ENCODE measurements around the gene C12orf42.

C12orf42 gene

DNA sequence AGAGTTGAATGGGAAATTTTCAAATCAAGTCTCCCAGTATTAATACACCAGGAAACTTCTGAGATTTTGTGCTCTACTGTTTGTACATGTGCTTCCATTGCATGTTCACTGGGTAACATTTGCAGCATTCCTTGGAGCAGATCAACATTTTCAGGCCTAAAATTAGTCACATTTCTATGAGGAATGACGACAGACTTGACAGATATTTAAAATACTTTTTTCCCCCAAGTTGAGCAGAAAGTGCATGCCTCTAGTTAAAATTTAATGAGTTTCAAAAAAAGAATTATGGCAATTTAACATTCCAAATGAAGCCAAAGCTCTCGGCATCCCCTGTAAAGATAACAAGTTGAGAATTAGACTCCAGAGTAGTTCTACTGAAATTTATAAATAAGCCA lies 72.3 kb downstream of the C12orf42 start:
- no peak overlapping the region for H3K27ac ChIP-seq (replicated peaks)
- H3K27me3 ChIP-seq (ENCODE audit: insufficient read depth, poor library complexity, severe bottlenecking): no peaks in the 10 kb centered on the region
- DNase-seq (ENCODE audit: low read depth in 1 of 2, low spot score in 1 of 2): no peak
- TF ChIP-seq GABPA (IDR thresholded peaks at IDR 0.05; ENCODE audit: low read depth) (no peak), POLR2AphosphoS5 (IDR thresholded peaks at IDR 0.05; ENCODE audit: low read depth) (no peak), SPI1 (IDR thresholded peaks at IDR 0.05; ENCODE audit: borderline replicate concordance, low read depth) (no peak)
- TF ChIP-seq, protein P1, sequence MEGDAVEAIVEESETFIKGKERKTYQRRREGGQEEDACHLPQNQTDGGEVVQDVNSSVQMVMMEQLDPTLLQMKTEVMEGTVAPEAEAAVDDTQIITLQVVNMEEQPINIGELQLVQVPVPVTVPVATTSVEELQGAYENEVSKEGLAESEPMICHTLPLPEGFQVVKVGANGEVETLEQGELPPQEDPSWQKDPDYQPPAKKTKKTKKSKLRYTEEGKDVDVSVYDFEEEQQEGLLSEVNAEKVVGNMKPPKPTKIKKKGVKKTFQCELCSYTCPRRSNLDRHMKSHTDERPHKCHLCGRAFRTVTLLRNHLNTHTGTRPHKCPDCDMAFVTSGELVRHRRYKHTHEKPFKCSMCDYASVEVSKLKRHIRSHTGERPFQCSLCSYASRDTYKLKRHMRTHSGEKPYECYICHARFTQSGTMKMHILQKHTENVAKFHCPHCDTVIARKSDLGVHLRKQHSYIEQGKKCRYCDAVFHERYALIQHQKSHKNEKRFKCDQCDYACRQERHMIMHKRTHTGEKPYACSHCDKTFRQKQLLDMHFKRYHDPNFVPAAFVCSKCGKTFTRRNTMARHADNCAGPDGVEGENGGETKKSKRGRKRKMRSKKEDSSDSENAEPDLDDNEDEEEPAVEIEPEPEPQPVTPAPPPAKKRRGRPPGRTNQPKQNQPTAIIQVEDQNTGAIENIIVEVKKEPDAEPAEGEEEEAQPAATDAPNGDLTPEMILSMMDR (IDR thresholded peaks at IDR 0.05; ENCODE audit: insufficient read depth, low read length): no peak
- TF ChIP-seq, protein P2, sequence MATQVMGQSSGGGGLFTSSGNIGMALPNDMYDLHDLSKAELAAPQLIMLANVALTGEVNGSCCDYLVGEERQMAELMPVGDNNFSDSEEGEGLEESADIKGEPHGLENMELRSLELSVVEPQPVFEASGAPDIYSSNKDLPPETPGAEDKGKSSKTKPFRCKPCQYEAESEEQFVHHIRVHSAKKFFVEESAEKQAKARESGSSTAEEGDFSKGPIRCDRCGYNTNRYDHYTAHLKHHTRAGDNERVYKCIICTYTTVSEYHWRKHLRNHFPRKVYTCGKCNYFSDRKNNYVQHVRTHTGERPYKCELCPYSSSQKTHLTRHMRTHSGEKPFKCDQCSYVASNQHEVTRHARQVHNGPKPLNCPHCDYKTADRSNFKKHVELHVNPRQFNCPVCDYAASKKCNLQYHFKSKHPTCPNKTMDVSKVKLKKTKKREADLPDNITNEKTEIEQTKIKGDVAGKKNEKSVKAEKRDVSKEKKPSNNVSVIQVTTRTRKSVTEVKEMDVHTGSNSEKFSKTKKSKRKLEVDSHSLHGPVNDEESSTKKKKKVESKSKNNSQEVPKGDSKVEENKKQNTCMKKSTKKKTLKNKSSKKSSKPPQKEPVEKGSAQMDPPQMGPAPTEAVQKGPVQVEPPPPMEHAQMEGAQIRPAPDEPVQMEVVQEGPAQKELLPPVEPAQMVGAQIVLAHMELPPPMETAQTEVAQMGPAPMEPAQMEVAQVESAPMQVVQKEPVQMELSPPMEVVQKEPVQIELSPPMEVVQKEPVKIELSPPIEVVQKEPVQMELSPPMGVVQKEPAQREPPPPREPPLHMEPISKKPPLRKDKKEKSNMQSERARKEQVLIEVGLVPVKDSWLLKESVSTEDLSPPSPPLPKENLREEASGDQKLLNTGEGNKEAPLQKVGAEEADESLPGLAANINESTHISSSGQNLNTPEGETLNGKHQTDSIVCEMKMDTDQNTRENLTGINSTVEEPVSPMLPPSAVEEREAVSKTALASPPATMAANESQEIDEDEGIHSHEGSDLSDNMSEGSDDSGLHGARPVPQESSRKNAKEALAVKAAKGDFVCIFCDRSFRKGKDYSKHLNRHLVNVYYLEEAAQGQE (IDR thresholded peaks at IDR 0.05; ENCODE audit: insufficient replicate concordance, low read depth): no peak
- H3K4me3 ChIP-seq (replicated peaks; ENCODE audit: insufficient read depth, low read length): no peak overlapping the region

- TF ChIP-seq POLR2AphosphoS5 (IDR thresholded peaks at IDR 0.05; ENCODE audit: low read depth): no peak
- no peak for TF ChIP-seq SPI1 (IDR thresholded peaks at IDR 0.05; ENCODE audit: borderline replicate concordance, low read depth)
- TF ChIP-seq, protein P1 (IDR thresholded peaks at IDR 0.05; ENCODE audit: insufficient read depth, low read length): no peak
- TF ChIP-seq GABPA (IDR thresholded peaks at IDR 0.05; ENCODE audit: low read depth): no peak
- TF ChIP-seq, protein P2 (IDR thresholded peaks at IDR 0.05; ENCODE audit: insufficient replicate concordance, low read depth): no peak
- H3K27ac ChIP-seq (replicated peaks): no peak overlapping the region
Observed at GRCh38 chr12:103422746-103423515, 72.8 kb downstream of the C12orf42 start.

DNA sequence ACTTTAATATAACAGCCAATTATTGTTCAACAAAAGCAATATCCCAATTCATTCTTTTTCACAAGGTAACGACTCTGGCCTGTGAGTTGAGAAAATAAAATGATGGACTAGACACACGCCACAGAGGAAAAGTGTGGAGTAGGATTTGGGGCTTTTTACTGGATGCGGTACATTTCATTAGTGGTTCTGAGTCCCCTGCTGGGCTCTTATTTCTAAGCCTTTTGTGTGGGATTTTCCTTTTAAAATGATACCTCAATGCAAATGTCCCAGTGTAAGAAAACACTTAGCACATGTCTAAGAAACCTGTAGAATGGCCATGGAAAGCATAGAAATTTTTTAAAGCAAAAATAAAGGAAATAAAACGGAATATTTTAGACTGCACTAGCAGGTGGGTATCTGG lies 73.4 kb downstream of the C12orf42 start:
- no peak for DNase-seq (ENCODE audit: low read depth in 1 of 2, low spot score in 1 of 2)
- no peak overlapping the region for H3K27ac ChIP-seq (replicated peaks)
- no peaks in the 10 kb centered on the region for H3K27me3 ChIP-seq (ENCODE audit: insufficient read depth, poor library complexity, severe bottlenecking)
- H3K4me3 ChIP-seq (replicated peaks; ENCODE audit: insufficient read depth, low read length): no peak overlapping the region
- TF ChIP-seq, protein P1 (IDR thresholded peaks at IDR 0.05; ENCODE audit: insufficient read depth, low read length): no peak
- TF ChIP-seq, protein P2 (IDR thresholded peaks at IDR 0.05; ENCODE audit: insufficient replicate concordance, low read depth): no peak
- TF ChIP-seq SPI1 (IDR thresholded peaks at IDR 0.05; ENCODE audit: borderline replicate concordance, low read depth) (no peak), GABPA (IDR thresholded peaks at IDR 0.05; ENCODE audit: low read depth) (no peak), POLR2AphosphoS5 (IDR thresholded peaks at IDR 0.05; ENCODE audit: low read depth) (no peak)

More at GRCh38 chr12:103422746-103423515, 72.8 kb downstream of the C12orf42 start:
- no peak for DNase-seq (ENCODE audit: low read depth in 1 of 2, low spot score in 1 of 2)
- Histone ChIP-seq H3K4me3 (replicated peaks; ENCODE audit: insufficient read depth, low read length) (no peak overlapping the region), H3K27me3 (ENCODE audit: insufficient read depth, poor library complexity, severe bottlenecking) (no peaks in the 10 kb centered on the region)
